Memory B cell (primary cell): ENCODE results near the gene TMPRSS9.

Experiments
- ATAC-seq: fragments of 150-1000 bp; cut with Tn5 transposase; 2 replicates; pipeline ENCODE4 v1.10.0; 2021; ENCODE audit warnings: low read depth, mild to moderate bottlenecking, moderate library complexity
- DNase-seq, 2 donors: peaks; one replicate each; pipeline ENCODE4 v3.0.0; 2022; ENCODE audit warnings: low spot score in 2 of 2
- H3K27ac Mint-ChIP-seq: one replicate; pipeline ENCODE4 v1.8.0; 2022; ENCODE audit warnings: mild to moderate bottlenecking, moderate library complexity, mixed read lengths
- H3K27me3 Mint-ChIP-seq: one replicate; pipeline ENCODE4 v1.8.0; 2022; ENCODE audit warnings: mixed read lengths
- H3K36me3 Mint-ChIP-seq: one replicate; pipeline ENCODE4 v1.8.0; 2022; ENCODE audit warnings: mild to moderate bottlenecking, mixed read lengths
- H3K4me1 Mint-ChIP-seq: one replicate; pipeline ENCODE4 v1.8.0; 2022; ENCODE audit warnings: mixed read lengths
- H3K4me3 Mint-ChIP-seq: one replicate; pipeline ENCODE4 v1.8.0; 2022; ENCODE audit warnings: mild to moderate bottlenecking, moderate library complexity, mixed read lengths
- H3K9me3 Mint-ChIP-seq: one replicate; pipeline ENCODE4 v1.8.0; 2022; ENCODE audit warnings: mixed read lengths

TMPRSS9 gene

GRCh38 chr19:2359992-2360685, at the start of gene TMPRSS9:
Gene TMPRSS9 (plus strand): TSS chr19:2360265. CDS start chr19:2389786, 29,521 bp downstream.
- Mint-ChIP-seq H3K27me3 (peaks cover 9% of the 10 kb centered on the region), H3K4me1 (peaks cover 14% of the 10 kb centered on the region), H3K27ac (no peak within 1 kb of the TSS), H3K4me3 (peak within 1 kb of the TSS; percentile 12), H3K9me3 (peaks cover 7% of the 10 kb centered on the region), H3K36me3 (peaks cover 6% of the 10 kb centered on the region)
- ATAC-seq (no peak), DNase-seq (no peak)

GRCh38 chr19:2311093-2311492, 49.0 kb upstream of the TMPRSS9 start:
- ATAC-seq, result no peak
- peaks cover 3% of the 10 kb centered on the region for H3K9me3 Mint-ChIP-seq
- no peak overlapping the region for H3K27ac Mint-ChIP-seq
- no peak for DNase-seq
- peaks cover 11% of the 10 kb centered on the region for H3K27me3 Mint-ChIP-seq
- H3K36me3 Mint-ChIP-seq, result no peaks in the 10 kb centered on the region
- no peak overlapping the region for H3K4me3 Mint-ChIP-seq
- H3K4me1 Mint-ChIP-seq, result peaks cover 21% of the 10 kb centered on the region

GRCh38 chr19:2312820-2313501, 47.1 kb upstream of the TMPRSS9 start:
- peaks cover 24% of the 10 kb centered on the region for H3K4me1 Mint-ChIP-seq
- peaks cover 8% of the 10 kb centered on the region for H3K27me3 Mint-ChIP-seq
- DNase-seq (no peak), ATAC-seq (no peak)
- H3K9me3 Mint-ChIP-seq, result peaks cover 3% of the 10 kb centered on the region
- H3K4me3 Mint-ChIP-seq, result no peak overlapping the region
- H3K36me3 Mint-ChIP-seq, result no peaks in the 10 kb centered on the region
- H3K27ac Mint-ChIP-seq, result no peak overlapping the region

GRCh38 chr19:2315121-2315817, 44.8 kb upstream of the TMPRSS9 start:
- H3K9me3 Mint-ChIP-seq, result peaks cover 3% of the 10 kb centered on the region
- DNase-seq, result no peak
- peaks cover 31% of the 10 kb centered on the region for H3K4me1 Mint-ChIP-seq
- peaks cover 2% of the 10 kb centered on the region for H3K27me3 Mint-ChIP-seq
- peak overlapping the region; percentile 85 for H3K27ac Mint-ChIP-seq
- H3K36me3 Mint-ChIP-seq, result no peaks in the 10 kb centered on the region
- peak overlapping the region; percentile 66 for H3K4me3 Mint-ChIP-seq
- ATAC-seq, result no peak

- Mint-ChIP-seq H3K27me3 (no peaks in the 10 kb centered on the region), H3K36me3 (no peaks in the 10 kb centered on the region), H3K9me3 (peaks cover 3% of the 10 kb centered on the region), H3K4me3 (peak overlapping the region; percentile 66), H3K4me1 (peaks cover 31% of the 10 kb centered on the region), H3K27ac (peak overlapping the region; percentile 85)
- no peak for DNase-seq
- ATAC-seq, result peak; percentile 84
These were observed 44.2 kb upstream of the TMPRSS9 start for GRCh38 chr19:2315818-2316353.

GRCh38 chr19:2317300-2317699, 42.8 kb upstream of the TMPRSS9 start:
- Mint-ChIP-seq H3K4me3 (peak overlapping the region; percentile 54), H3K27ac (peak overlapping the region; percentile 64), H3K27me3 (no peaks in the 10 kb centered on the region), H3K9me3 (peaks cover 3% of the 10 kb centered on the region), H3K4me1 (peaks cover 31% of the 10 kb centered on the region), H3K36me3 (no peaks in the 10 kb centered on the region)
- no peak for DNase-seq
- ATAC-seq, result no peak

GRCh38 chr19:2317756-2318155, 42.3 kb upstream of the TMPRSS9 start:
- H3K4me1 Mint-ChIP-seq, result peaks cover 31% of the 10 kb centered on the region
- ATAC-seq (no peak), DNase-seq (no peak)
- no peak overlapping the region for H3K4me3 Mint-ChIP-seq
- peaks cover 3% of the 10 kb centered on the region for H3K9me3 Mint-ChIP-seq
- no peaks in the 10 kb centered on the region for H3K27me3 Mint-ChIP-seq
- peak overlapping the region; percentile 50 for H3K27ac Mint-ChIP-seq
- H3K36me3 Mint-ChIP-seq, result no peaks in the 10 kb centered on the region

- ATAC-seq (no peak), DNase-seq (no peak)
- Mint-ChIP-seq H3K4me1 (peaks cover 34% of the 10 kb centered on the region), H3K9me3 (peaks cover 3% of the 10 kb centered on the region), H3K27me3 (no peaks in the 10 kb centered on the region), H3K4me3 (peak overlapping the region; percentile 27), H3K36me3 (peaks cover 5% of the 10 kb centered on the region), H3K27ac (peak overlapping the region; percentile 74)
These were observed 41.1 kb upstream of the TMPRSS9 start for GRCh38 chr19:2318923-2319322.

- DNase-seq (no peak), ATAC-seq (no peak)
- Mint-ChIP-seq H3K36me3 (peaks cover 5% of the 10 kb centered on the region), H3K4me1 (peaks cover 38% of the 10 kb centered on the region), H3K9me3 (peaks cover 3% of the 10 kb centered on the region), H3K27me3 (no peaks in the 10 kb centered on the region), H3K27ac (no peak overlapping the region), H3K4me3 (no peak overlapping the region)
These were observed 40.5 kb upstream of the TMPRSS9 start for GRCh38 chr19:2319551-2319950.

GRCh38 chr19:2320049-2320448, 40.0 kb upstream of the TMPRSS9 start:
- ATAC-seq (no peak), DNase-seq (no peak)
- Mint-ChIP-seq H3K36me3 (peaks cover 5% of the 10 kb centered on the region), H3K4me3 (no peak overlapping the region), H3K27ac (no peak overlapping the region), H3K9me3 (peaks cover under 1% of the 10 kb centered on the region), H3K4me1 (peaks cover 39% of the 10 kb centered on the region), H3K27me3 (no peaks in the 10 kb centered on the region)

- Mint-ChIP-seq H3K4me3 (no peak overlapping the region), H3K27ac (no peak overlapping the region), H3K9me3 (no peaks in the 10 kb centered on the region), H3K4me1 (peaks cover 40% of the 10 kb centered on the region), H3K36me3 (peaks cover 8% of the 10 kb centered on the region), H3K27me3 (no peaks in the 10 kb centered on the region)
- DNase-seq, result no peak
- no peak for ATAC-seq
These were observed 39.1 kb upstream of the TMPRSS9 start for GRCh38 chr19:2320939-2321338.

GRCh38 chr19:2321565-2322283, 38.3 kb upstream of the TMPRSS9 start:
- Mint-ChIP-seq H3K4me3 (no peak overlapping the region), H3K9me3 (no peaks in the 10 kb centered on the region), H3K27me3 (no peaks in the 10 kb centered on the region), H3K36me3 (peaks cover 10% of the 10 kb centered on the region), H3K27ac (no peak overlapping the region), H3K4me1 (peaks cover 43% of the 10 kb centered on the region)
- DNase-seq (no peak), ATAC-seq (no peak)

GRCh38 chr19:2323707-2324106, 36.4 kb upstream of the TMPRSS9 start:
- no peaks in the 10 kb centered on the region for H3K9me3 Mint-ChIP-seq
- H3K27me3 Mint-ChIP-seq, result no peaks in the 10 kb centered on the region
- DNase-seq (no peak), ATAC-seq (no peak)
- peaks cover 12% of the 10 kb centered on the region for H3K36me3 Mint-ChIP-seq
- peaks cover 45% of the 10 kb centered on the region for H3K4me1 Mint-ChIP-seq
- H3K4me3 Mint-ChIP-seq, result no peak overlapping the region
- H3K27ac Mint-ChIP-seq, result peak overlapping the region; percentile 85
